Activated CD4-positive, alpha-beta T cell treated with anti-CD3 and anti-CD28 coated beads for 48 hours (primary cell): ENCODE data around the gene GFOD2.
"Not testable (repeated sequence)": the region's sequence is repeated elsewhere in the genome, so short reads cannot be mapped to it uniquely, and the experiment has no call there.

Experiments
- DNase-seq: peaks from one replicate; pipeline ENCODE4 v3.0.0-alpha.2; 2020

The GFOD2 gene

GRCh38 chr16:67699265-67699664 is 19.9 kb downstream of the GFOD2 start:
- DNase-seq = no peak

GRCh38 chr16:67697422-67698185 is 21.5 kb downstream of the GFOD2 start:
- no peak for DNase-seq

GRCh38 chr16:67694611-67695010 is 24.5 kb downstream of the GFOD2 start:
- no peak for DNase-seq

GRCh38 chr16:67693517-67694285 is 25.4 kb downstream of the GFOD2 start:
- DNase-seq = not testable (repeated sequence)

- DNase-seq = no peak
These were observed 33.6 kb downstream of the GFOD2 start for GRCh38 chr16:67685388-67686112.

- no peak for DNase-seq
These were observed 35.3 kb downstream of the GFOD2 start for GRCh38 chr16:67683767-67684166.

- DNase-seq = no peak
These were observed 38.9 kb downstream of the GFOD2 start for GRCh38 chr16:67679935-67680897.

GRCh38 chr16:67678354-67679023 is 40.6 kb downstream of the GFOD2 start:
- DNase-seq = no peak

- DNase-seq = no peak
These were observed 41.4 kb downstream of the GFOD2 start for GRCh38 chr16:67677712-67678111.

GRCh38 chr16:67676939-67677338 is 42.2 kb downstream of the GFOD2 start:
- no peak for DNase-seq

GRCh38 chr16:67676516-67676915 is 42.6 kb downstream of the GFOD2 start:
- DNase-seq = no peak

GRCh38 chr16:67675999-67676398 is 43.1 kb downstream of the GFOD2 start:
- DNase-seq = no peak

GRCh38 chr16:67675579-67675935 is 43.6 kb downstream of the GFOD2 start:
- DNase-seq = no peak

- DNase-seq = no peak
These were observed 44.1 kb downstream of the GFOD2 start for GRCh38 chr16:67674851-67675578.

- no peak for DNase-seq
These were observed 45.2 kb downstream of the GFOD2 start for GRCh38 chr16:67673712-67674580.

- DNase-seq = peak; percentile 71
These were observed 46.1 kb downstream of the GFOD2 start for GRCh38 chr16:67672739-67673662.

GRCh38 chr16:67672306-67672705 is 46.8 kb downstream of the GFOD2 start:
- DNase-seq = no peak

GRCh38 chr16:67669499-67670101 is 49.5 kb downstream of the GFOD2 start:
- no peak for DNase-seq
